ENCODE results near the gene NHERF1. TPM values are rescaled to one million over a fixed set of nuclear protein-coding genes. Genes with fewer than 3 reads are reported as not detected.

Gene NHERF1
- total and polyA plus RNA-seq, 2 donors (not counting 3 experiments of a cell fraction or from before 2014, with no cell fraction given): 24.4 to 26.9 TPM

DNA sequence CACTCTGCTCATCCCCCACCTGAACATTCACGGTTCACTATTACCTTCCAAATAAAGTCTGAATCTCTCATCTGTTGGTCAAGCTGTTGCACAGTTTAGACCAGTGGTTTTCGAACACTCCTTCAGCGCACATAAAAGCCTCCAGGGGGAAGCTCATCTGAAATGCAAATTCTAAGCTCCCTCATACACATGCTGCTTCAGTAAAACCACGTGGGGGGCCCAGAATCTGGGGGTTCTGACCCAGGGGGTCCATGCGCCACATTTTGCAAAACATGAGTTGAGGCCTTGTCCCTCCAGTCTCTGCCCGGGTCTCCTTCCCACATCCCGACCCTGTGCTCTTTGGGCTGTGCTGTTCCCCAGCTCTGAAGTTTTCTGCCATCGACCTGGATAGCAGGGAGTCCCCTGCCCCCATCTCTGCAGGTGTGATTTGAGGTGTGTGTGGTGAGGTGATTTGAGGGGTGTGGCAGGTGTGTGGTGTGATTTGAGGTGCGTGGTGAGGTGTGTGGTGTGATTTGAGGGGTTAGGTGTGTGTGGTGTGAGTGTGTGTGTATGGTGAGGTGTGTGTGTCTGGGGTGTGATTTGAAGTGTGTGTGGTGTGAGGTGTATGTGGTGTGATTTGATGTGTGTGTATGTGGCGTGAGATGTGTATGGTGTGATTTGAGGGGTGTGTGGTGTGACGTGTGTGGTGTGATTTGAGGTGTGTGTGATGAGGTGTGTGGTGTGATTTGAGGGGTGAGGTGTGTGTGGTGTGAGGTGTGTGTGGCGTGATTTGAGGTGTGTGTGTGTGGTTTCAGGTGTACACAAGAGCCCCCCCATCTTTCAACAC is 16.2 kb upstream of the NHERF1 start:
- TF ChIP-seq POLR2A (IDR thresholded peaks at IDR 0.05; ENCODE audit: low read depth, low read length): no peak
- no peak for TF ChIP-seq MYC (IDR thresholded peaks at IDR 0.05; ENCODE audit: low read depth, low read length)
- no peak for TF ChIP-seq JUN (IDR thresholded peaks at IDR 0.05; ENCODE audit: borderline replicate concordance, insufficient read depth, insufficient read length, low read depth)
- TF ChIP-seq, protein P1, sequence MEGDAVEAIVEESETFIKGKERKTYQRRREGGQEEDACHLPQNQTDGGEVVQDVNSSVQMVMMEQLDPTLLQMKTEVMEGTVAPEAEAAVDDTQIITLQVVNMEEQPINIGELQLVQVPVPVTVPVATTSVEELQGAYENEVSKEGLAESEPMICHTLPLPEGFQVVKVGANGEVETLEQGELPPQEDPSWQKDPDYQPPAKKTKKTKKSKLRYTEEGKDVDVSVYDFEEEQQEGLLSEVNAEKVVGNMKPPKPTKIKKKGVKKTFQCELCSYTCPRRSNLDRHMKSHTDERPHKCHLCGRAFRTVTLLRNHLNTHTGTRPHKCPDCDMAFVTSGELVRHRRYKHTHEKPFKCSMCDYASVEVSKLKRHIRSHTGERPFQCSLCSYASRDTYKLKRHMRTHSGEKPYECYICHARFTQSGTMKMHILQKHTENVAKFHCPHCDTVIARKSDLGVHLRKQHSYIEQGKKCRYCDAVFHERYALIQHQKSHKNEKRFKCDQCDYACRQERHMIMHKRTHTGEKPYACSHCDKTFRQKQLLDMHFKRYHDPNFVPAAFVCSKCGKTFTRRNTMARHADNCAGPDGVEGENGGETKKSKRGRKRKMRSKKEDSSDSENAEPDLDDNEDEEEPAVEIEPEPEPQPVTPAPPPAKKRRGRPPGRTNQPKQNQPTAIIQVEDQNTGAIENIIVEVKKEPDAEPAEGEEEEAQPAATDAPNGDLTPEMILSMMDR (IDR thresholded peaks at IDR 0.05; ENCODE audit: extremely low read depth in 1 of 2, insufficient read depth in 1 of 2, low read depth in 1 of 2, low read length in 2 of 2): no peak
- TF ChIP-seq, protein P2, sequence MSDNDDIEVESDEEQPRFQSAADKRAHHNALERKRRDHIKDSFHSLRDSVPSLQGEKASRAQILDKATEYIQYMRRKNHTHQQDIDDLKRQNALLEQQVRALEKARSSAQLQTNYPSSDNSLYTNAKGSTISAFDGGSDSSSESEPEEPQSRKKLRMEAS (IDR thresholded peaks at IDR 0.05; ENCODE audit: insufficient read depth, insufficient read length): no peak
- no peak for TF ChIP-seq FOS (IDR thresholded peaks at IDR 0.05; ENCODE audit: borderline replicate concordance, insufficient read depth, low read length)
- no peak for TF ChIP-seq POLR2AphosphoS5 (IDR thresholded peaks at IDR 0.05; ENCODE audit: insufficient read depth, low read depth, low read length)
- TF ChIP-seq GATA2 (IDR thresholded peaks at IDR 0.05; ENCODE audit: insufficient read depth, insufficient read length, low read depth, low read length): no peak
- TF ChIP-seq EZH2 (IDR thresholded peaks at IDR 0.05; ENCODE audit: borderline replicate concordance, low read depth, low read length, severe bottlenecking): no peak

More for the DNA sequence above, 16.2 kb upstream of the NHERF1 start:
- Histone ChIP-seq H3K9me1 (replicated peaks; ENCODE audit: control insufficient read depth, extremely low read depth, insufficient read depth, low read length) (no peaks in the 10 kb centered on the region), H2AFZ (ENCODE audit: low read depth, low read length) (no peak overlapping the region), H3K4me2 (ENCODE audit: insufficient read depth, low read length) (no peak overlapping the region), H3K4me1 (ENCODE audit: control insufficient read depth, extremely low read depth, insufficient read depth, low read length) (no peaks in the 10 kb centered on the region), H3K79me2 (ENCODE audit: control insufficient read depth, insufficient read depth, low read length) (no peaks in the 10 kb centered on the region), H3K9ac (replicated peaks; ENCODE audit: extremely low read depth, insufficient read depth, low read length) (no peak overlapping the region), H3K36me3 (ENCODE audit: control insufficient read depth in 2 of 2, extremely low read depth in 1 of 2, insufficient read depth in 2 of 2, low read length in 2 of 2) (no peaks in the 10 kb centered on the region), H3K27ac (ENCODE audit: insufficient read depth, low read depth, low read length) (no peak overlapping the region), H3K9me3 (replicated peaks; ENCODE audit: control insufficient read depth, insufficient read depth, low read length) (no peaks in the 10 kb centered on the region), H3K27me3 (ENCODE audit: control insufficient read depth in 2 of 2, insufficient read depth in 2 of 2, low read length in 2 of 2) (peaks cover 14 to 15% of the 10 kb centered on the region in 2 experiments), H4K20me1 (replicated peaks; ENCODE audit: control insufficient read depth, extremely low read depth, insufficient read depth, low read length) (no peaks in the 10 kb centered on the region), H3K4me3 (replicated peaks in 1 of 3; ENCODE audit: insufficient read depth in 1 of 3, low read depth in 1 of 3, low read length in 3 of 3) (no peak overlapping the region)
- dilution Hi-C loops (cut with MboI; ENCODE audit: extremely low pct_ligation_motif_present, low sequenced_read_pairs) (no loop called here), intact Hi-C loops (cut with micrococcal nuclease) (no loop called here)
- ChIA-PET POLR2A (no interaction called here), CTCF (interaction anchor here (1.0 kb wide), 1 partner anchor 75 kb away, joined by 3 read pairs; no protein-coding TSS in a partner anchor)
- DNase-seq (ENCODE audit: low read depth, low spot score) (no peak), FAIRE-seq (no peak)
- no TSS peak for BruUV-seq (replicated peaks)
